ENCODE measurements around the gene RERE.

RERE gene

DNA sequence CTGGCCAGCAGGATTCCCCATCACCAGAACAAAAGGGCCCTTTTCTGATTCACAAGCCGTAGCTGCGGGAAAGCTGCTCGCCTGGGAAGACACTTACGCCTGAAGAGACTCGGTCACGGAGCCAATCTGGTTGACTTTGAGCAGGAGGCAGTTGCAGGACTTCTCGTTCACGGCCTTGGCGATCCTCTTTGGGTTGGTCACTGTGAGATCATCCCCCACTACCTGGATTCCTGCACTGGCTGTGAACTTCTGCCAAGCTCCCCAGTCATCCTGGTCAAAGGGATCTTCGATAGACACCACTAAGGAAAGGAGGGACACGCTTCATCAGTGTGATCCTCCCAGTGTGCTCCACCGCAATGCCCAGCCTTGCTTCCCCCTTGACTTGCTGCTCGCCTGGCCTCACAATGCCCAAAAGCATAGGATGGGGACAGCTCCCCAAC, 46.4 kb upstream of the RERE start:
- ChIA-PET POLR2A (interaction anchor here (1.0 to 6.4 kb wide), 2 partner anchors 10 to 15 kb away, joined by 3 to 36 read pairs; partner anchors contain the start of gene ENO1), CTCF (interaction anchor here (1.3 to 3.2 kb wide), 2 partner anchors 14 to 43 kb away, joined by 7 to 15 read pairs; no protein-coding TSS in a partner anchor)
- DNase-seq (ENCODE audit: extremely low spot score) = no peak
- TF ChIP-seq L3MBTL2 (conservative IDR thresholded peaks at IDR 0.05) (no peak), CTBP1 (IDR thresholded peaks at IDR 0.05; ENCODE audit: borderline replicate concordance) (no peak), SUZ12 (IDR thresholded peaks at IDR 0.05) (no peak), LEF1 (IDR thresholded peaks at IDR 0.05; ENCODE audit: borderline replicate concordance) (no peak), SP1 (IDR thresholded peaks at IDR 0.05) (no peak), NFRKB (IDR thresholded peaks at IDR 0.05) (no peak), FOXA1 (IDR thresholded peaks at IDR 0.05) (no peak), TARDBP (IDR thresholded peaks at IDR 0.05) (no peak), BHLHE40 (IDR thresholded peaks at IDR 0.05; ENCODE audit: borderline replicate concordance) (no peak), HDGF (IDR thresholded peaks at IDR 0.05; ENCODE audit: borderline replicate concordance) (no peak)
- TF ChIP-seq, protein P1, sequence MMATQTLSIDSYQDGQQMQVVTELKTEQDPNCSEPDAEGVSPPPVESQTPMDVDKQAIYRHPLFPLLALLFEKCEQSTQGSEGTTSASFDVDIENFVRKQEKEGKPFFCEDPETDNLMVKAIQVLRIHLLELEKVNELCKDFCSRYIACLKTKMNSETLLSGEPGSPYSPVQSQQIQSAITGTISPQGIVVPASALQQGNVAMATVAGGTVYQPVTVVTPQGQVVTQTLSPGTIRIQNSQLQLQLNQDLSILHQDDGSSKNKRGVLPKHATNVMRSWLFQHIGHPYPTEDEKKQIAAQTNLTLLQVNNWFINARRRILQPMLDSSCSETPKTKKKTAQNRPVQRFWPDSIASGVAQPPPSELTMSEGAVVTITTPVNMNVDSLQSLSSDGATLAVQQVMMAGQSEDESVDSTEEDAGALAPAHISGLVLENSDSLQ (IDR thresholded peaks at IDR 0.05) = no peak

DNA sequence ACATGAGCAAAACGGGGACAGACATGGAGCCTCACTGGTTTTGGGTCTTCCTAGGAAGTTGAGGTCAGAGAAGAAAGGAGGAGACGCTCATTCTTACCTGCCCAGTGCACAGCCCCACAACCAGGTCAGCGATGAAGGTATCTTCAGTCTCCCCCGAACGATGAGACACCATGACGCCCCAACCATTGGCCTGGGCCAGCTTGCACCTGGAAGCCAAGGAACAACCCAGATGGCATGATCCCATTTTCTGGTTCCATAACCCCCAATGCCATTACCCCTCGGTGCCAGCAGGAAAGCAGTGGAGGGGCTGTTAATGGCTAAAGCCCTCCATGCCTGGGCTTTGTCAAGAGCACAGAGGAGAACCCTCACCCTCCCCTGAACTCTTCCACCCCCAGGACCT, 45.7 kb upstream of the RERE start:
- DNase-seq (ENCODE audit: extremely low spot score) = no peak
- CTCF ChIA-PET = interaction anchor here (0.6 to 3.2 kb wide), 5 partner anchors 14 to 142 kb away, joined by 4 to 15 read pairs (median 7); no protein-coding TSS in a partner anchor
- TF ChIP-seq ELF4 (IDR thresholded peaks at IDR 0.05) (no peak), ZNF384 (IDR thresholded peaks at IDR 0.05) (no peak), TARDBP (IDR thresholded peaks at IDR 0.05) (no peak), SP1 (IDR thresholded peaks at IDR 0.05) (no peak), L3MBTL2 (conservative IDR thresholded peaks at IDR 0.05) (no peak), FOXA1 (IDR thresholded peaks at IDR 0.05) (no peak), BHLHE40 (IDR thresholded peaks at IDR 0.05; ENCODE audit: borderline replicate concordance) (no peak), FOXK2 (IDR thresholded peaks at IDR 0.05) (no peak), ARNT (IDR thresholded peaks at IDR 0.05) (no peak), FOXM1 (IDR thresholded peaks at IDR 0.05; ENCODE audit: borderline replicate concordance) (no peak), NFRKB (IDR thresholded peaks at IDR 0.05) (no peak), CTBP1 (IDR thresholded peaks at IDR 0.05; ENCODE audit: borderline replicate concordance) (no peak), SUZ12 (IDR thresholded peaks at IDR 0.05) (no peak), LEF1 (IDR thresholded peaks at IDR 0.05; ENCODE audit: borderline replicate concordance) (no peak), HDGF (IDR thresholded peaks at IDR 0.05; ENCODE audit: borderline replicate concordance) (no peak)
- TF ChIP-seq, protein P1 (IDR thresholded peaks at IDR 0.05) = no peak
- POLR2A ChIA-PET = interaction anchor here (0.8 to 6.4 kb wide), 2 partner anchors 8 to 15 kb away, joined by 3 to 36 read pairs; partner anchors contain the start of gene ENO1

DNA sequence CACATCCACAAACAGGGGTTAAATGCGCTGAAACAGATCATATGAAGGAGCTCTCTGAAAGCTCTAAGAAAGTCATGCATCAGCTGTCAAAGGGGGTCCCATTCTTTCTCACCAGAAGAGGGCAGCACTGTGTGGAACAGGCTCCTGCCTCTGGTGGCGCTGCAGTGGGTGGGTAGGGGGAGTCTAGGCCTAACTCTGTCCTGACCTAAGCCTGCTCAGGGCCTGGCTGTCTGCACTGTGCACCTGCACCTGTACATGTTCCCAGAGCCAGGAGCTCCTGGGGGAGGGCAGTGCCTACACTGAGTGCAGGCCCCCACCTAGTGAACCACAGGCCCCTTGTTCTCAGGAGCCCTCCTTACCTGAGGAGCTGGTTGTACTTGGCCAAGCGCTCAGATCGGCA, 45.1 kb upstream of the RERE start:
- POLR2A ChIA-PET = interaction anchor here (0.8 to 6.4 kb wide), 5 partner anchors 9 to 143 kb away, joined by 3 to 36 read pairs (median 3); partner anchors contain the start of gene ENO1
- CTCF ChIA-PET = interaction anchor here (0.6 to 3.2 kb wide), 8 partner anchors 13 to 942 kb away, joined by 4 to 15 read pairs (median 4); no protein-coding TSS in a partner anchor
- no peak for TF ChIP-seq FOXA1 (IDR thresholded peaks at IDR 0.05)
- TF ChIP-seq, protein P1 (IDR thresholded peaks at IDR 0.05) = 0 out of 2 replicates have a peak, but pooled peaks have one; percentile 28
- peak; percentile 60 for DNase-seq (ENCODE audit: extremely low spot score)

DNA sequence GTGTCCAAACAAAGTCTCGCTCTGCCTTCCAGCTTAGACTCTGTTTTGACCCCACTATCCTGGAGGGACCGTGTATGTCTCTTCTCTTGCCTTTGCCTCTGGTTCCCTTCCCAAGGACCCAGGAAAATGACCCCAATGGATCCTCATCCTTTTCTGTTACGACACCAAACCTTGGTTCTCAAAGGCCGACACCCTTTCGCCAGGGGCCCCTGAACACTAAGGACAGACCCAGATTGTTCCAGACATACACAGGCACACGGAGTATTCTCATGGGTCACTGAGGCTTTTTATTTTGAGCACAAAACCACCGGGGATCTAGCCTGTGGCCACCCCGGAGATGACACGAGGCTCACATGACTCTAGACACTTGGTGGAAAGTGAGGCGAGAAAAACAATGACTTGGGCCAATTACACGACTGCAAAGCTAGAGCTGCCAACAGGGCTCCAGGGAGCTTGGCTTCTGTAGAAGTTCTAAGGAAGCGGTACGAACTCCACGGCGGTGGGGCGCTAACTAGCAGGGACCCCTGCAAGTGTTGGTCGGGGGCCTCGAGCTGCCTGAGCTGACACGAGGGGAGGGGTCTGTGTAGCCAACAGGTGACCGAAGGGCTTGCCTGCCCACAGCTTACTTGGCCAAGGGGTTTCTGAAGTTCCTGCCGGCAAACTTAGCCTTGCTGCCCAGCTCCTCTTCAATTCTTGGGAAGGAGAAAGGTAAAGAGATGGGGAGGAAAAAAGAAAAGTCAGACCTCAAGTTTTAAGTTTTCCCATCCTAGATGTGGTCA, 43.5 kb upstream of the RERE start:
- DNase-seq (ENCODE audit: extremely low spot score) = no peak
- no peak for TF ChIP-seq BHLHE40 (IDR thresholded peaks at IDR 0.05; ENCODE audit: borderline replicate concordance)
- no peak for TF ChIP-seq L3MBTL2 (conservative IDR thresholded peaks at IDR 0.05)
- no peak for TF ChIP-seq FOXM1 (IDR thresholded peaks at IDR 0.05; ENCODE audit: borderline replicate concordance)
- TF ChIP-seq TARDBP (IDR thresholded peaks at IDR 0.05) = no peak
- TF ChIP-seq LEF1 (IDR thresholded peaks at IDR 0.05; ENCODE audit: borderline replicate concordance) = no peak
- no peak for TF ChIP-seq FOXK2 (IDR thresholded peaks at IDR 0.05)
- TF ChIP-seq CTBP1 (IDR thresholded peaks at IDR 0.05; ENCODE audit: borderline replicate concordance) = no peak
- TF ChIP-seq SP1 (IDR thresholded peaks at IDR 0.05) = no peak
- TF ChIP-seq, protein P1 (IDR thresholded peaks at IDR 0.05) = no peak
- POLR2A ChIA-PET = interaction anchor here (1.0 to 3.1 kb wide), 4 partner anchors 9 to 43 kb away, joined by 3 to 16 read pairs (median 5); partner anchors contain the start of genes ENO1 and RERE
- CTCF ChIA-PET = interaction anchor here (0.6 to 4.3 kb wide), 7 partner anchors 12 to 144 kb away, joined by 3 to 35 read pairs (median 4); no protein-coding TSS in a partner anchor
